Measurements from ENCODE around the gene C9orf85. TPM values are rescaled to one million over a fixed set of nuclear protein-coding genes. Genes with fewer than 3 reads are reported as not detected.

C9orf85 gene
- total and polyA plus RNA-seq, 2 donors, result 12.0 to 18.8 TPM

DNA sequence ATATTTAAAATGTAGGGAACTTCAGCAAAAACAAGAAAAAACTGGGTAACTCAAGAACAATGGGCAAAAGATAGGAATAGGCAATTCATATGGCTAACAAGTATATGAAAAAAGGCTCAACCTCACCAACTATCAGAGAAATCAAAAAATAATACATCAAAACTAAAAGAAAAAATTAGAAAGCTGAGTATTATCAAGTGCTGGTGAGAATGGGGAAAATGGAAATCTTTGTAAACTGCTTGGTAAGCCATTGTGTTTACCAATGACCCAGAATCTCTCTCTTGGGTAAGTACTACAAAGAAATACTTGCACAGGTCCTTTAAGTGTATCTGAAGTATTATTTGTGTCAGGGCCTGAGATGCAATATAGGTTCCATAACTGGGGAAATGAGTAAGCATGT is 27.4 kb upstream of the C9orf85 start:
- no peak for DNase-seq (ENCODE audit: low read depth in 6 of 9, low spot score in 9 of 9)
- Histone ChIP-seq H3K9me3 (ENCODE audit: control insufficient read depth in 2 of 2, insufficient read depth in 1 of 2, low read length in 1 of 2) (peaks cover 0 to 13% of the 10 kb centered on the region in 2 donors), H3K27ac (ENCODE audit: low read depth in 1 of 2, low read length in 1 of 2) (no peak overlapping the region), H3K36me3 (ENCODE audit: control insufficient read depth in 2 of 2, insufficient read depth in 2 of 2, low read length in 1 of 2) (peaks cover 0 to 6% of the 10 kb centered on the region in 2 donors), H3K4me1 (ENCODE audit: control insufficient read depth in 2 of 2, insufficient read depth in 2 of 2, low read length in 2 of 2) (peaks cover 4 to 10% of the 10 kb centered on the region in 2 donors), H3K27me3 (ENCODE audit: control insufficient read depth in 2 of 2, insufficient read depth in 1 of 2, low read length in 1 of 2) (no peaks in the 10 kb centered on the region), H3K4me3 (ENCODE audit: low read length in 2 of 2) (no peak overlapping the region)

- WGBS, result 30% methylated on average over 2 of the region's 2 CpGs
- no peaks in the 10 kb centered on the region for H3K27me3 ChIP-seq (ENCODE audit: control insufficient read depth in 2 of 2, insufficient read depth in 1 of 2, low read length in 1 of 2)
- H3K9me3 ChIP-seq (ENCODE audit: control insufficient read depth in 2 of 2, insufficient read depth in 1 of 2, low read length in 1 of 2), result peaks cover 0 to 12% of the 10 kb centered on the region in 2 donors
- H3K4me1 ChIP-seq (ENCODE audit: control insufficient read depth in 2 of 2, insufficient read depth in 2 of 2, low read length in 2 of 2), result peaks cover 4 to 10% of the 10 kb centered on the region in 2 donors
- no peak overlapping the region for H3K27ac ChIP-seq (ENCODE audit: low read depth in 1 of 2, low read length in 1 of 2)
- peaks cover 0 to 6% of the 10 kb centered on the region in 2 donors for H3K36me3 ChIP-seq (ENCODE audit: control insufficient read depth in 2 of 2, insufficient read depth in 2 of 2, low read length in 1 of 2)
- H3K4me3 ChIP-seq (ENCODE audit: low read length in 2 of 2), result no peak overlapping the region
- no peak for DNase-seq (ENCODE audit: low read depth in 6 of 9, low spot score in 9 of 9)
Observed at GRCh38 chr9:71885467-71885866, 26.0 kb upstream of the C9orf85 start.

GRCh38 chr9:71886015-71886414 is 25.4 kb upstream of the C9orf85 start:
- H3K36me3 ChIP-seq (ENCODE audit: control insufficient read depth in 2 of 2, insufficient read depth in 2 of 2, low read length in 1 of 2), result peaks cover 0 to 6% of the 10 kb centered on the region in 2 donors
- no peaks in the 10 kb centered on the region for H3K27me3 ChIP-seq (ENCODE audit: control insufficient read depth in 2 of 2, insufficient read depth in 1 of 2, low read length in 1 of 2)
- peak overlapping the region; percentile 36 to 81 for H3K27ac ChIP-seq (ENCODE audit: low read depth in 1 of 2, low read length in 1 of 2)
- no peak overlapping the region for H3K4me3 ChIP-seq (ENCODE audit: low read length in 2 of 2)
- WGBS, result 96% methylated on average over 1 of the region's 1 CpG
- no peak for DNase-seq (ENCODE audit: low read depth in 6 of 9, low spot score in 9 of 9)
- H3K9me3 ChIP-seq (ENCODE audit: control insufficient read depth in 2 of 2, insufficient read depth in 1 of 2, low read length in 1 of 2), result peaks cover 0 to 12% of the 10 kb centered on the region in 2 donors
- peaks cover 4 to 10% of the 10 kb centered on the region in 2 donors for H3K4me1 ChIP-seq (ENCODE audit: control insufficient read depth in 2 of 2, insufficient read depth in 2 of 2, low read length in 2 of 2)

DNA sequence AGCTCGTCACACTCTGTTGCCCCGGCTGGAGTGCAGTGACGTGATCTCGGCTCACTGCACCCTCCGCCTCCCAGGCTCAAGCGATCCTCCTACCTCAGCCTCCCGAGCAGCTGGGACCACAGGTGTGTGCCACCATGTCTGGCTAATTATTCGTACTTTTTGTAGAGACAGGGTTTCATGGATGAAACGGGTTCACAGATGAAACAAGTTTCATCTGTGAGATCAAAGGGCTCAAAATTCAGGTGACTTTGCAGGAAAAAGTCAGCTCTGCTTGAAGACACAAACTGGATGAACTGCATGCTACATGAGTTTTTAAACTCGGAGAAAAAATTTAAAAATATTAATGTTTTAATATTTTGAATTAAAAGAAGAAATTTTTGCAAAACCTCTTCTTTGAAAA is 24.9 kb upstream of the C9orf85 start:
- no peak overlapping the region for H3K4me3 ChIP-seq (ENCODE audit: low read length in 2 of 2)
- H3K9me3 ChIP-seq (ENCODE audit: control insufficient read depth in 2 of 2, insufficient read depth in 1 of 2, low read length in 1 of 2), result peaks cover 0 to 9% of the 10 kb centered on the region in 2 donors
- H3K27ac ChIP-seq (ENCODE audit: low read depth in 1 of 2, low read length in 1 of 2), result peak overlapping the region; percentile 77 to 81
- DNase-seq (ENCODE audit: low read depth in 6 of 9, low spot score in 9 of 9), result peak in 4 of 9 donors; percentile 63 to 83 (median 64)
- 57% methylated on average over 10 of the region's 10 CpGs for WGBS
- H3K4me1 ChIP-seq (ENCODE audit: control insufficient read depth in 2 of 2, insufficient read depth in 2 of 2, low read length in 2 of 2), result peaks cover 4 to 10% of the 10 kb centered on the region in 2 donors
- H3K36me3 ChIP-seq (ENCODE audit: control insufficient read depth in 2 of 2, insufficient read depth in 2 of 2, low read length in 1 of 2), result peaks cover 0 to 6% of the 10 kb centered on the region in 2 donors
- no peaks in the 10 kb centered on the region for H3K27me3 ChIP-seq (ENCODE audit: control insufficient read depth in 2 of 2, insufficient read depth in 1 of 2, low read length in 1 of 2)

- DNase-seq (ENCODE audit: low read depth in 6 of 9, low spot score in 9 of 9), result no peak
- Histone ChIP-seq H3K4me3 (ENCODE audit: low read length in 2 of 2) (no peak overlapping the region), H3K36me3 (ENCODE audit: control insufficient read depth in 2 of 2, insufficient read depth in 2 of 2, low read length in 1 of 2) (peaks cover 0 to 6% of the 10 kb centered on the region in 2 donors), H3K27ac (ENCODE audit: low read depth in 1 of 2, low read length in 1 of 2) (peak overlapping the region; percentile 33 to 81), H3K9me3 (ENCODE audit: control insufficient read depth in 2 of 2, insufficient read depth in 1 of 2, low read length in 1 of 2) (peaks cover 0 to 7% of the 10 kb centered on the region in 2 donors), H3K27me3 (ENCODE audit: control insufficient read depth in 2 of 2, insufficient read depth in 1 of 2, low read length in 1 of 2) (no peaks in the 10 kb centered on the region), H3K4me1 (ENCODE audit: control insufficient read depth in 2 of 2, insufficient read depth in 2 of 2, low read length in 2 of 2) (peaks cover 4 to 13% of the 10 kb centered on the region in 2 donors)
- WGBS, result 59% methylated on average over 1 of the region's 1 CpG
Observed at GRCh38 chr9:71887362-71887761, 24.1 kb upstream of the C9orf85 start.

DNA sequence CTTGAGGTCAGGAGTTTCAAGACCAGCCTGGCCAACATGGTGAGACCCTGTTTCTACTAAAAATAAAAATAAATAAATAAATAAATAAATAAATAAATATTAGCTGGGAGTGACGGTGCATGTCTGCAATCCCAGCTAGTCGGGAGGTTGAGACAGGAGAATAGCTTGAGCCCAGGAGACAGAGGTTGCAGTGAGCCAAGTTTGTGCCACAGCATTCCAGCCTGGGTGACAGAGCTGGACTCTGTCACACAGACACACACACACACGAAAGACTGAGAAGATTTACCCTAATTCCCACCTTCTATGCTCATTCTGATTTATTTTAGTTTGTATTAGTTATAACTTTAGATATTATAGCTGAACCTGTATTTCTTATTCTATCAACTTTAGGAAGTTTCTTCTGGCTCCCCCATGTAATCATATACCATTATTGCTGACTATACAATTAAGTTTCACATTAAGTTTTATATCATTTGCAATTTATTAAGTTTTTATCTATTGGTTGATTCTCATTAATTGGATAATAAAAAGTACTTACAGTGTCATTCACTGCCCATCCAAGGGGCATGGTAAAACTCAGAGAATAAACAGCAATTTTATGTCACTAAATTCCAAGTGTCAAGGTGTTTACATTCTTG is 21.3 kb upstream of the C9orf85 start:
- DNase-seq (ENCODE audit: low read depth in 6 of 9, low spot score in 9 of 9), result no peak
- H3K4me1 ChIP-seq (ENCODE audit: control insufficient read depth in 2 of 2, insufficient read depth in 2 of 2, low read length in 2 of 2), result peaks cover 20 to 23% of the 10 kb centered on the region in 2 donors
- H3K27me3 ChIP-seq (ENCODE audit: control insufficient read depth in 2 of 2, insufficient read depth in 1 of 2, low read length in 1 of 2), result no peaks in the 10 kb centered on the region
- peaks cover 0 to 4% of the 10 kb centered on the region in 2 donors for H3K36me3 ChIP-seq (ENCODE audit: control insufficient read depth in 2 of 2, insufficient read depth in 2 of 2, low read length in 1 of 2)
- H3K4me3 ChIP-seq (ENCODE audit: low read length in 2 of 2), result no peak overlapping the region
- H3K27ac ChIP-seq (ENCODE audit: low read depth in 1 of 2, low read length in 1 of 2), result no peak overlapping the region
- H3K9me3 ChIP-seq (ENCODE audit: control insufficient read depth in 2 of 2, insufficient read depth in 1 of 2, low read length in 1 of 2), result peaks cover 0 to 3% of the 10 kb centered on the region in 2 donors
- WGBS, result 95% methylated on average over 3 of the region's 3 CpGs

GRCh38 chr9:71891557-71892189 is 19.8 kb upstream of the C9orf85 start:
- no peaks in the 10 kb centered on the region for H3K27me3 ChIP-seq (ENCODE audit: control insufficient read depth in 2 of 2, insufficient read depth in 1 of 2, low read length in 1 of 2)
- peaks cover 25 to 27% of the 10 kb centered on the region in 2 donors for H3K4me1 ChIP-seq (ENCODE audit: control insufficient read depth in 2 of 2, insufficient read depth in 2 of 2, low read length in 2 of 2)
- H3K27ac ChIP-seq (ENCODE audit: low read depth in 1 of 2, low read length in 1 of 2), result peak overlapping the region in 1 of 2 donors; percentile 6
- H3K36me3 ChIP-seq (ENCODE audit: control insufficient read depth in 2 of 2, insufficient read depth in 2 of 2, low read length in 1 of 2), result peaks cover 0 to 4% of the 10 kb centered on the region in 2 donors
- no peaks in the 10 kb centered on the region for H3K9me3 ChIP-seq (ENCODE audit: control insufficient read depth in 2 of 2, insufficient read depth in 1 of 2, low read length in 1 of 2)
- no peak overlapping the region for H3K4me3 ChIP-seq (ENCODE audit: low read length in 2 of 2)
- WGBS, result 92% methylated on average over 4 of the region's 4 CpGs
- DNase-seq (ENCODE audit: low read depth in 6 of 9, low spot score in 9 of 9), result no peak

DNA sequence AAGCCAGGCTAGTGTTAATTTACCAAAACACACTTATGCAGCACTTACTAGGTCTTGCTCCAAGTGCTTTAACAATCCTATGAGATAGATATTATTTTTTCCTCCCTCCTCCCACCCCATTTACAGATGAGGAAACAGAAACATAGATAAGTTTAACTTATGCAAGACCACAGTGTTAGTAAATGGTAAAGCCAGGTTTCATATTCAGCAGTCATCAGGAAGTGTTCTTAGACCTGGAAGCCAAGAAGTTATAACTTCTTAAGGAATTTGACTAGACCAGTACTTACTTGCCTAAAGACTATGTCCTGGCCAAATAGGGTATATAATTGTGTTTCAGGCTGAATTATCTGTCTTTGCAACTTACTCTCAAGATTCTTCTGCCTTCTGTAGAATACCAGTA is 16.3 kb upstream of the C9orf85 start:
- no peak overlapping the region for H3K4me3 ChIP-seq (ENCODE audit: low read length in 2 of 2)
- H3K27me3 ChIP-seq (ENCODE audit: control insufficient read depth in 2 of 2, insufficient read depth in 1 of 2, low read length in 1 of 2), result no peaks in the 10 kb centered on the region
- H3K27ac ChIP-seq (ENCODE audit: low read depth in 1 of 2, low read length in 1 of 2), result peak overlapping the region in 1 of 2 donors; percentile 96
- DNase-seq (ENCODE audit: low read depth in 6 of 9, low spot score in 9 of 9), result peak in 1 of 9 donors; percentile 52
- H3K9me3 ChIP-seq (ENCODE audit: control insufficient read depth in 2 of 2, insufficient read depth in 1 of 2, low read length in 1 of 2), result no peaks in the 10 kb centered on the region
- H3K36me3 ChIP-seq (ENCODE audit: control insufficient read depth in 2 of 2, insufficient read depth in 2 of 2, low read length in 1 of 2), result peaks cover 0 to 4% of the 10 kb centered on the region in 2 donors
- H3K4me1 ChIP-seq (ENCODE audit: control insufficient read depth in 2 of 2, insufficient read depth in 2 of 2, low read length in 2 of 2), result peaks cover 35 to 44% of the 10 kb centered on the region in 2 donors

GRCh38 chr9:71895955-71896354 is 15.5 kb upstream of the C9orf85 start:
- Histone ChIP-seq H3K36me3 (ENCODE audit: control insufficient read depth in 2 of 2, insufficient read depth in 2 of 2, low read length in 1 of 2) (peaks cover 0 to 4% of the 10 kb centered on the region in 2 donors), H3K9me3 (ENCODE audit: control insufficient read depth in 2 of 2, insufficient read depth in 1 of 2, low read length in 1 of 2) (no peaks in the 10 kb centered on the region), H3K27ac (ENCODE audit: low read depth in 1 of 2, low read length in 1 of 2) (peak overlapping the region in 1 of 2 donors; percentile 96), H3K4me1 (ENCODE audit: control insufficient read depth in 2 of 2, insufficient read depth in 2 of 2, low read length in 2 of 2) (peaks cover 39 to 52% of the 10 kb centered on the region in 2 donors), H3K27me3 (ENCODE audit: control insufficient read depth in 2 of 2, insufficient read depth in 1 of 2, low read length in 1 of 2) (no peaks in the 10 kb centered on the region), H3K4me3 (ENCODE audit: low read length in 2 of 2) (no peak overlapping the region)
- no peak for DNase-seq (ENCODE audit: low read depth in 6 of 9, low spot score in 9 of 9)
